Measurements from ENCODE around the gene ADAMTS9. TPM values are rescaled to one million over a fixed set of nuclear protein-coding genes. Genes with fewer than 3 reads are reported as not detected.

ADAMTS9 gene
- total RNA-seq, 1 experiment from 2014 or later = 0.46 TPM

DNA sequence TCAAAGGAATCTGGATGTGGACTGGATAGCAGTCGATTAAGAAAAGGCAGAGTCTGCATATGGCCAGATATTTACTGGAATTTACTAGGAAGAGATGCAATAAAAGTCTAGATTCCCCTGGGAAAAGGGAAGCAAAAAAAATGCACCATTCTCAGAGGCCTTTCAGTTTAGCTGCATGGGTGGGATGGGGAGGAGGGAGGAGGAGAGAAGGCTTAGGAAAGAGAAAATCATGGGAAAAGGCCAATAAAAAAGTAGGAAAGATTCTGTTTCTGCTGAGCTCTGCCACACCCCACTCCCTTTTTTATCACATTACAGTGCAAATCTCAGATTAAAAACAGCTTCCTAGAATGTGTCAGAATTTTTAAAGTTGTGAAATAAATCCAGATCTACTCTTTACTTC, 103.6 kb downstream of the ADAMTS9 start:
- no peak overlapping the region for H4K5ac ChIP-seq (ENCODE audit: insufficient read length, low read depth, low read length)
- TF ChIP-seq, protein P1, sequence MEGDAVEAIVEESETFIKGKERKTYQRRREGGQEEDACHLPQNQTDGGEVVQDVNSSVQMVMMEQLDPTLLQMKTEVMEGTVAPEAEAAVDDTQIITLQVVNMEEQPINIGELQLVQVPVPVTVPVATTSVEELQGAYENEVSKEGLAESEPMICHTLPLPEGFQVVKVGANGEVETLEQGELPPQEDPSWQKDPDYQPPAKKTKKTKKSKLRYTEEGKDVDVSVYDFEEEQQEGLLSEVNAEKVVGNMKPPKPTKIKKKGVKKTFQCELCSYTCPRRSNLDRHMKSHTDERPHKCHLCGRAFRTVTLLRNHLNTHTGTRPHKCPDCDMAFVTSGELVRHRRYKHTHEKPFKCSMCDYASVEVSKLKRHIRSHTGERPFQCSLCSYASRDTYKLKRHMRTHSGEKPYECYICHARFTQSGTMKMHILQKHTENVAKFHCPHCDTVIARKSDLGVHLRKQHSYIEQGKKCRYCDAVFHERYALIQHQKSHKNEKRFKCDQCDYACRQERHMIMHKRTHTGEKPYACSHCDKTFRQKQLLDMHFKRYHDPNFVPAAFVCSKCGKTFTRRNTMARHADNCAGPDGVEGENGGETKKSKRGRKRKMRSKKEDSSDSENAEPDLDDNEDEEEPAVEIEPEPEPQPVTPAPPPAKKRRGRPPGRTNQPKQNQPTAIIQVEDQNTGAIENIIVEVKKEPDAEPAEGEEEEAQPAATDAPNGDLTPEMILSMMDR (conservative IDR thresholded peaks at IDR 0.05) = no peak
- WGBS (ENCODE audit: extremely low coverage, insufficient read length, low lambda C conversion rate) = no CpG with 5 or more reads among the region's 1 CpG
- no peaks in the 10 kb centered on the region for H3K79me1 ChIP-seq (ENCODE audit: insufficient read depth, low read depth, low read length, poor library complexity, severe bottlenecking)
- no peaks in the 10 kb centered on the region for H3K27me3 ChIP-seq (ENCODE audit: insufficient read depth, low read length)
- no peak overlapping the region for H2AK5ac ChIP-seq (ENCODE audit: insufficient read length, low read length)
- Mint-ChIP-seq H3K9me3 (no peaks in the 10 kb centered on the region), H3K4me1 (peaks cover 32 to 44% of the 10 kb centered on the region in 2 experiments), H3K27me3 (ENCODE audit: low read depth) (no peaks in the 10 kb centered on the region), H3K36me3 (ENCODE audit: insufficient read depth in 1 of 3, low read depth in 3 of 3) (no peaks in the 10 kb centered on the region), H3K27ac (peak overlapping the region in 1 of 3 experiments; percentile 29; a peak in 1 of 7 replicates), H3K4me3 (no peak overlapping the region)
- no peak overlapping the region for H2BK120ac ChIP-seq (ENCODE audit: low read depth, low read length, poor library complexity, severe bottlenecking)
- H3K27ac ChIP-seq (ENCODE audit: insufficient read length, low read depth, low read length) = no peak overlapping the region
- no peaks in the 10 kb centered on the region for H3K9me3 ChIP-seq (ENCODE audit: control insufficient read depth, low read depth, low read length)
- H4K91ac ChIP-seq (ENCODE audit: insufficient read length, low read depth, low read length) = no peak overlapping the region
- no peaks in the 10 kb centered on the region for H3K79me2 ChIP-seq (ENCODE audit: insufficient read depth, low read length)
- H3K56ac ChIP-seq (ENCODE audit: insufficient read length, low read depth, low read length) = no peak overlapping the region
- H2AFZ ChIP-seq (ENCODE audit: low read length) = no peak overlapping the region
- H3K18ac ChIP-seq (ENCODE audit: insufficient read length, low read depth, low read length) = no peak overlapping the region
- peaks cover 12% of the 10 kb centered on the region for H3K4me1 ChIP-seq (ENCODE audit: insufficient read depth, low read length)
- H3T11ph ChIP-seq (ENCODE audit: low read length) = no peak overlapping the region
- no peak overlapping the region for H3K23ac ChIP-seq (ENCODE audit: insufficient read length, low read depth, low read length)
- no peak overlapping the region for H2BK5ac ChIP-seq (ENCODE audit: insufficient read length, low read length)
- H2BK20ac ChIP-seq (ENCODE audit: low read depth, low read length, poor library complexity, severe bottlenecking) = no peak overlapping the region
- no peak for DNase-seq
- no peak overlapping the region for H2BK15ac ChIP-seq (ENCODE audit: low read depth, low read length)
- no peak overlapping the region for H3K14ac ChIP-seq (ENCODE audit: insufficient read depth, low read length)
- H4K20me1 ChIP-seq (ENCODE audit: control insufficient read depth, insufficient read depth, insufficient read length) = no peaks in the 10 kb centered on the region
- no peak overlapping the region for H3K4ac ChIP-seq (ENCODE audit: low read depth, low read length)
- no peak overlapping the region for H3K9ac ChIP-seq (ENCODE audit: extremely low read depth, insufficient read length, low read length)
- no peak overlapping the region for H2BK12ac ChIP-seq (ENCODE audit: insufficient read length, low read depth, low read length)
- H3K23me2 ChIP-seq (ENCODE audit: insufficient read length, low read depth, low read length, poor library complexity, severe bottlenecking) = no peaks in the 10 kb centered on the region
- no peak overlapping the region for H4K8ac ChIP-seq (replicated peaks; ENCODE audit: insufficient read length, low read depth, low read length)
- H3K4me2 ChIP-seq (ENCODE audit: insufficient read depth, insufficient read length, low read length) = no peak overlapping the region
